ENCODE results near the gene ANGPTL2. TPM values are rescaled to one million over a fixed set of nuclear protein-coding genes. Genes with fewer than 3 reads are reported as not detected.

Gene ANGPTL2
- polyA plus RNA-seq, 4 donors = 0.45 to 16.5 (median 4.3) TPM

GRCh38 chr9:127049581-127049980 lies 72.9 kb downstream of the ANGPTL2 start:
- Histone ChIP-seq H3K9me3 (ENCODE audit: control insufficient read depth in 2 of 2, insufficient read depth in 1 of 2, low read depth in 1 of 2, low read length in 1 of 2) (no peaks in the 10 kb centered on the region), H3K4me1 (ENCODE audit: control insufficient read depth in 3 of 3, insufficient read depth in 2 of 3, low read depth in 1 of 3, low read length in 2 of 3) (peaks cover 0 to 6% (median 3%) of the 10 kb centered on the region in 3 donors), H3K4me3 (ENCODE audit: low read depth in 1 of 3, low read length in 3 of 3) (no peak overlapping the region), H3K27ac (ENCODE audit: low read depth in 1 of 3, low read length in 2 of 3) (peak overlapping the region in 1 of 3 donors; percentile 1), H3K27me3 (ENCODE audit: control insufficient read depth in 3 of 3, insufficient read depth in 3 of 3, low read length in 3 of 3) (no peaks in the 10 kb centered on the region), H3K36me3 (ENCODE audit: control insufficient read depth in 3 of 3, insufficient read depth in 2 of 3, low read depth in 1 of 3, low read length in 3 of 3) (peaks cover 0 to 39% (median 9%) of the 10 kb centered on the region in 3 donors)
- FAIRE-seq = no peak
- DNase-seq = no peak
- 92 to 96% (median 94%) methylated on average over 8 of the region's 8 CpGs for WGBS, 3 donors

GRCh38 chr9:127049044-127049443 lies 73.4 kb downstream of the ANGPTL2 start:
- Histone ChIP-seq H3K9me3 (ENCODE audit: control insufficient read depth in 2 of 2, insufficient read depth in 1 of 2, low read depth in 1 of 2, low read length in 1 of 2) (no peaks in the 10 kb centered on the region), H3K4me1 (ENCODE audit: control insufficient read depth in 3 of 3, insufficient read depth in 2 of 3, low read depth in 1 of 3, low read length in 2 of 3) (peaks cover 0 to 6% (median 3%) of the 10 kb centered on the region in 3 donors), H3K27me3 (ENCODE audit: control insufficient read depth in 3 of 3, insufficient read depth in 3 of 3, low read length in 3 of 3) (no peaks in the 10 kb centered on the region), H3K36me3 (ENCODE audit: control insufficient read depth in 3 of 3, insufficient read depth in 2 of 3, low read depth in 1 of 3, low read length in 3 of 3) (peaks cover 0 to 35% (median 9%) of the 10 kb centered on the region in 3 donors), H3K4me3 (ENCODE audit: low read depth in 1 of 3, low read length in 3 of 3) (no peak overlapping the region), H3K27ac (ENCODE audit: low read depth in 1 of 3, low read length in 2 of 3) (peak overlapping the region in 1 of 3 donors; percentile 3)
- DNase-seq (peak in 1 of 2 donors; percentile 20), FAIRE-seq (no peak)
- 58 to 83% (median 64%) methylated on average over 4 of the region's 4 CpGs for WGBS, 3 donors

DNA sequence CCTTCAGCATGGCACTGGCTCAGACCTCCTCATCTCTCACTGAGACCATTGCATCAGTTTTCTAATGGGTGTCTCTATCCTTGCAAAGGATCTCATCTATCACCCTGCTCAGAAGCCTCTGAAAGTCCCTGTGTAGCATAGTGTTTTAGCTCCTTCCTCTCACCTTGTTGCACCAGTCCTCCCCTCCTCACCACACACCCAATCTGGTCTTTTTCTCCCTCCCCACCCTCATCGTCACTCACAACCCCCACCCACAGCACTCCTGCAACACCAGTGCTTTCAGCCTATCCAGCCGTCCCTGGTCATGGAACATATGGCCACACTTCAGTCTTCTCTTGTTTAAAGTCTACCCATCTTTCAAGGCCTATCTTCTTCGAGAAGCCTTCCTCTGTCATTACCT lies 74.5 kb downstream of the ANGPTL2 start:
- 92 to 98% (median 96%) methylated on average over 3 of the region's 3 CpGs for WGBS, 3 donors
- Histone ChIP-seq H3K4me3 (ENCODE audit: low read depth in 1 of 3, low read length in 3 of 3) (no peak overlapping the region), H3K36me3 (ENCODE audit: control insufficient read depth in 3 of 3, insufficient read depth in 2 of 3, low read depth in 1 of 3, low read length in 3 of 3) (peaks cover 0 to 25% (median 11%) of the 10 kb centered on the region in 3 donors), H3K27me3 (ENCODE audit: control insufficient read depth in 3 of 3, insufficient read depth in 3 of 3, low read length in 3 of 3) (no peaks in the 10 kb centered on the region), H3K9me3 (ENCODE audit: control insufficient read depth in 2 of 2, insufficient read depth in 1 of 2, low read depth in 1 of 2, low read length in 1 of 2) (no peaks in the 10 kb centered on the region), H3K27ac (ENCODE audit: low read depth in 1 of 3, low read length in 2 of 3) (peak overlapping the region in 1 of 3 donors; percentile 9), H3K4me1 (ENCODE audit: control insufficient read depth in 3 of 3, insufficient read depth in 2 of 3, low read depth in 1 of 3, low read length in 2 of 3) (peaks cover 0 to 6% (median under 1%) of the 10 kb centered on the region in 3 donors)
- DNase-seq (no peak), FAIRE-seq (no peak)

GRCh38 chr9:127045148-127045547 lies 77.3 kb downstream of the ANGPTL2 start:
- H3K27me3 ChIP-seq (ENCODE audit: control insufficient read depth in 3 of 3, insufficient read depth in 3 of 3, low read length in 3 of 3) = no peaks in the 10 kb centered on the region
- FAIRE-seq (no peak), DNase-seq (no peak)
- peaks cover 0 to 13% (median 6%) of the 10 kb centered on the region in 3 donors for H3K36me3 ChIP-seq (ENCODE audit: control insufficient read depth in 3 of 3, insufficient read depth in 2 of 3, low read depth in 1 of 3, low read length in 3 of 3)
- WGBS, 3 donors = 97 to 100% (median 100%) methylated on average over 1 of the region's 1 CpG
- no peak overlapping the region for H3K27ac ChIP-seq (ENCODE audit: low read depth in 1 of 3, low read length in 2 of 3)
- H3K9me3 ChIP-seq (ENCODE audit: control insufficient read depth in 2 of 2, insufficient read depth in 1 of 2, low read depth in 1 of 2, low read length in 1 of 2) = no peaks in the 10 kb centered on the region
- H3K4me3 ChIP-seq (ENCODE audit: low read depth in 1 of 3, low read length in 3 of 3) = no peak overlapping the region
- peaks cover 0 to 4% (median 0%) of the 10 kb centered on the region in 3 donors for H3K4me1 ChIP-seq (ENCODE audit: control insufficient read depth in 3 of 3, insufficient read depth in 2 of 3, low read depth in 1 of 3, low read length in 2 of 3)

DNA sequence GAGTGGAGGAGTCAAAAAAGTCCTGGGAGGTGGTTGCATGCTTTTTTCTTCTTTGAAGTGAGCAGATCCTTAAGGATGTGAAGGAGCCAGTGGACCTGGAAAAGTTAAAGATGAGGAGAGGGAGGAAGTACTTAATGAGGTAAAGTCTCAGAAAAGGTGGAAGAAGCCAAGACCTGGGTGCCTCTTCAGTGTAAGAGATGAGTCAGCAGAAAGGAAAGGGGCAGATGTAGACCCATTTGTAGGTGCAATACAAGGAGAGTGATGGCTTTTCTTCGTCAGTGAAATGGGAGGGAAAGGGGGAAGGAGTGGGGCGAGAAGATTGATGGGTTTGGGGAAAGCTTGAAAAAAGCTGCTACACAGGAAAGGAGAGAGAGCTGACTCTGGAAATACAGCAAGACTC lies 82.9 kb downstream of the ANGPTL2 start:
- H3K36me3 ChIP-seq (ENCODE audit: control insufficient read depth in 3 of 3, insufficient read depth in 2 of 3, low read depth in 1 of 3, low read length in 3 of 3) = peaks cover 0 to 21% (median 18%) of the 10 kb centered on the region in 3 donors
- peaks cover 0 to 12% (median 0%) of the 10 kb centered on the region in 3 donors for H3K4me1 ChIP-seq (ENCODE audit: control insufficient read depth in 3 of 3, insufficient read depth in 2 of 3, low read depth in 1 of 3, low read length in 2 of 3)
- no peaks in the 10 kb centered on the region for H3K27me3 ChIP-seq (ENCODE audit: control insufficient read depth in 3 of 3, insufficient read depth in 3 of 3, low read length in 3 of 3)
- H3K9me3 ChIP-seq (ENCODE audit: control insufficient read depth in 2 of 2, insufficient read depth in 1 of 2, low read depth in 1 of 2, low read length in 1 of 2) = no peaks in the 10 kb centered on the region
- no peak for DNase-seq
- no peak overlapping the region for H3K27ac ChIP-seq (ENCODE audit: low read depth in 1 of 3, low read length in 2 of 3)
- 91 to 100% (median 98%) methylated on average over 2 of the region's 2 CpGs for WGBS, 3 donors
- H3K4me3 ChIP-seq (ENCODE audit: low read depth in 1 of 3, low read length in 3 of 3) = no peak overlapping the region
- FAIRE-seq = no peak

DNA sequence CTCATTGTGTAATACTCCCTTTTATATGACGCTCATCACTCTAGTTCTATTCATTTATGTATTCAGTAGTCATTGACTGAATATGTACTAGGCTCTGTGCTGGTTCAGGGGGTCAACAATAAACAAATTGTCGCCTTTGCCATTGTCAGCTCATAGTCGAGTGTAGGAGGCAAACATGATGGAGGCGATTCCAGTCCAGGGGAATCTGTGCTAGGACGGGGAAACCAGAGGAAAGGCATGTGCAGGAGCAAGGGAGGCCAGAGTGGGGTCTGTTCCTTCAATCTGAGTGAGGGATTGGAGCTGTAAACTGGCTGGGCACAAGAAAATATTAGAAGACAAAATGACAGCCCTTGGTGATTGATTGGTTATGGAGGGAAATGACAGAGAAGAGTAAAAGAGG lies 83.9 kb downstream of the ANGPTL2 start:
- no peaks in the 10 kb centered on the region for H3K27me3 ChIP-seq (ENCODE audit: control insufficient read depth in 3 of 3, insufficient read depth in 3 of 3, low read length in 3 of 3)
- WGBS, 3 donors = 94 to 97% (median 95%) methylated on average over 5 of the region's 5 CpGs
- H3K4me1 ChIP-seq (ENCODE audit: control insufficient read depth in 3 of 3, insufficient read depth in 2 of 3, low read depth in 1 of 3, low read length in 2 of 3) = peaks cover 0 to 21% (median under 1%) of the 10 kb centered on the region in 3 donors
- DNase-seq (no peak), FAIRE-seq (no peak)
- H3K36me3 ChIP-seq (ENCODE audit: control insufficient read depth in 3 of 3, insufficient read depth in 2 of 3, low read depth in 1 of 3, low read length in 3 of 3) = peaks cover 0 to 23% (median 17%) of the 10 kb centered on the region in 3 donors
- H3K4me3 ChIP-seq (ENCODE audit: low read depth in 1 of 3, low read length in 3 of 3) = no peak overlapping the region
- peak overlapping the region in 1 of 3 donors; percentile 2 for H3K27ac ChIP-seq (ENCODE audit: low read depth in 1 of 3, low read length in 2 of 3)
- H3K9me3 ChIP-seq (ENCODE audit: control insufficient read depth in 2 of 2, insufficient read depth in 1 of 2, low read depth in 1 of 2, low read length in 1 of 2) = no peaks in the 10 kb centered on the region

Other genes with a start within 250 kb of the ANGPTL2 start
- 10 to 100 TPM; 16.6 to 53.3 (median 26.8) TPM for gene RALGPS1, start 207.9 kb downstream of the ANGPTL2 start, polyA plus RNA-seq
- gene GARNL3, start 142.1 kb upstream of the ANGPTL2 start, polyA plus RNA-seq = 10 to 100 TPM in 1 of 4 donors, 1 to 10 TPM in 3; 1.6 to 11.3 (median 3.5) TPM

Data from small intestine (tissue), 7 donors.